ENCODE data around the gene CTCF.

CTCF gene

DNA sequence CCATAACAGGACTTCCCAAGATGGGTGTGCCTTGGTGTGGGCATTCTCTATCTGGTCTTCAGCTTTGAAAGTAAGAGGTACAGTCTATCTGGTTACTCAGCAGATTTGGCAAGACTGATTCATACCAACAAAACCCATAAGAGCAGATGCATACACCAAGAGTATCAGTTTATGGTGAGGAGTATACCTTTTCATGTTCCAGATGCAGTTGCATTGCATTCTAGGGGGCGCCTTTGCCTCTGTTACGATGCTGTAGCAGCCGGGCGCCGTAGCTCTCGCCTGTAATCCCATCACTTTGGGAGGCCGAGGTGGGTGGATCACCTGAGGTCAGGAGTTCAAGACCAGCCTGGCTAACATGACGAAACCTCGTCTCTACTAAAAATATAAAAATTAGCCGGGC, 51.5 kb downstream of the CTCF start:
- no peak for DNase-seq

DNA sequence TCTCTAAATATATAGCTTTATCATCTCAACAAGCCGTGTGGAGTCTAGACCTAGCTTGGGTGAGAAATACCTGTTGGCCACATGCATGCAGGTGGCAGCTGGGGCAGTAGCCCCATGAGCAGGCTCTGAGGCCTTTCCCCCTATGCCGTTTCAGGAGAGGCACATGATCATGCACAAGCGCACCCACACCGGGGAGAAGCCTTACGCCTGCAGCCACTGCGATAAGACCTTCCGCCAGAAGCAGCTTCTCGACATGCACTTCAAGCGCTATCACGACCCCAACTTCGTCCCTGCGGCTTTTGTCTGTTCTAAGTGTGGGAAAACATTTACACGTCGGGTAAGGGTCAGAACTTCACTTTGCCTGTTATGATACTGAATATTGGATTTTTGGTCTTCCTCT, 65.9 kb downstream of the CTCF start:
- no peak for DNase-seq

DNA sequence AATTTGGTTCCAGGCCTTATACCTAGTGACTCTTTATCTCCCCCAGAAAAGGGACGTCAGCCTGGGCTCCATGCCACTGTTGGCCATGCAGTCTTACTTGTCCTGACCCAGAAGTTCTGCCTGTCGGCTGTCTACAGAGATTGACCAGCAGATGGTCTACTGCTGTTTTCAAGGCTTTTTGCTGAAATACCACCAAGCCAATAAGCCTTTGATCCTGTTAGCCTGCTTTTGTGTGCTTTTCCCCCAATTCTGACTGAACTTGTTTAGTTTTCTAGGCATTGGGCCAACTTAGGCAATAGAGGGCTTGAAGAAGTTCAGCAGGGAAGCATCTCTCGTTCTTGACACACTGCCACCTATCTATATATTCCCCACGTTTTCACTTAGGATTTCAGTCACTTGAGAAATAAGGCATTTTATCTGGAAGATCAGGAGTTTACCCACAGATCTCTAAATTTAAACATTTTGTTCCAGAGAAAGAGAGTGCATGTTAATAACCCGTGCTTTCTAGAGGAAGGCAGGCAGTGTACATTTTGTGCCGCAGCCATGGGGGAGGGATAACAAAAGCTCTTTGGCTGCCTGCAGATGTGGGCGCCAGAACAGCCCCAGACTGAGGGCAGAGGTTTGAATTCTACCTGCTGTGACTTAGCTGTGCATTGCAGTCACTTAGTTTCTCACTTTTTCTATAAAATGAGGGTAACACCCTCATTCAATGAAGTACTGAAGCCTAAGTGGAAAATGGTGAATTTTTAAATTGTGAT, 70.3 kb downstream of the CTCF start:
- DNase-seq: no peak

DNA sequence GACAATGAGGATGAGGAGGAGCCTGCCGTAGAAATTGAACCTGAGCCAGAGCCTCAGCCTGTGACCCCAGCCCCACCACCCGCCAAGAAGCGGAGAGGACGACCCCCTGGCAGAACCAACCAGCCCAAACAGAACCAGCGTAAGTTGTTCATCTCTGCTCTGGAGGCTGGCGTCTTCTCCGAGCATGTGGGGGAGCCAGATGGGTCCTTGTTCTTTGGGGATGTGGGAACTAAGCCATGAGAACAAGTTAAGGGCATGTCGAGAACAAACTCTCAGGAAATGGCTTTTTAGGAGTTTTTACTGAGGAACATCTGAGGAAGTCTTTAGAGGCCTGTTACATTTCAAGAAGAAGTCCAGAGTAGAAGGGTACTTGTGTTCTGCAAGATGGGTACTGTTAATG, 74.4 kb downstream of the CTCF start:
- no peak for DNase-seq

DNA sequence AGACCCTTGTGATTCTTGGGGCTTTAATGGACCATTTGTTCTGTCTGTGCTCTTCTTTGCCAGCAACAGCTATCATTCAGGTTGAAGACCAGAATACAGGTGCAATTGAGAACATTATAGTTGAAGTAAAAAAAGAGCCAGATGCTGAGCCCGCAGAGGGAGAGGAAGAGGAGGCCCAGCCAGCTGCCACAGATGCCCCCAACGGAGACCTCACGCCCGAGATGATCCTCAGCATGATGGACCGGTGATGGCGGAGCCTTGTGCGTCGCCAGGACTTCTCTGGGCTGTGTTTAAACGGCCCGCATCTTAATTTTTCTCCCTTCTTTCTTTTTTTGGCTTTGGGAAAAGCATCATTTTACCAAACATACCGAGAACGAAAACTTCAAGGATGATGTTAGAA, 75.3 kb downstream of the CTCF start:
- DNase-seq: no peak

DNA sequence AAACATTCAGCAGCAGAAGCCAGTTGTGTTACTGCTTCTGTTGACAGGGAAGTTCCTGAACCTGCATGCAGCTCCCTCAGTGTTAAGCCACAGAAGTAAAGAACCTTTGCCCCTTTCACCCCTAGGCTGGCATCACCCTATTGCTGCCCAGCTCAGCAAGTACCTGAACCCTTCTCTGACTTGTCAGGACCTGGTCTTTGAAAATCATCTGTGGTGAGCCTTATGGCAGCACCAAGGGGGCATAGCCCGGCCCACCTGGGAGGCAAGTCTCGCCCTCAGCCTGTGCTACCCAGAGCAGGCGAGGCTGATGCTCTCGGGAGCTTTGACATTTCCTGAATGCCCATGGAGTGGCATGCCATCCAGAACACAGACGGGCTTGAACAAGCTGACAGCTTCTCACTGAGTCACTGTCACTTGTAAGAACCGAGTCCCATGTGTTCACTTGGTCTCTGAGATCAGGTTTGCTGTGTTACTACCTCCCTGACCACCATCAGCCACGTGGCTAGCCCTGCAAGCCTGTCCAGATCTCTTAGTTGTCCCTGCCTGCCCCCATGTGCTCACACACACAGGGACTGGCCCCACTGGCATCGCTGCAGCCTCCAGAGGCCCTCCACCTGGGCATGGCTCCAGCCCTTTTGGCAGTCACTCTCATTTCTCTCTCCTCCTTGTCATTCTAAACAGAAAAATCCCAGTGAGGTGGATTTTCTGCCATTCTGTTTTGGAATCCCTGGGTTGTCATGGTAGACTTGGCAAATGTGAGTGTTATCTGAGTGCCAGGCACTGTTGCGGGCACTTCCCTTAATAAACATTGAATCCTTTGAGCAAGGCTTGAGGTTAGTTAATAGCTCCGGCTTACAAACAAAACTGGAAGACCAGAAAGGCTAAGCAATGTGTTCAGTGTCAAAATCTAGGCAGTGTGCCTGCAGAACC, 79.7 kb downstream of the CTCF start:
- DNase-seq: no peak

DNA sequence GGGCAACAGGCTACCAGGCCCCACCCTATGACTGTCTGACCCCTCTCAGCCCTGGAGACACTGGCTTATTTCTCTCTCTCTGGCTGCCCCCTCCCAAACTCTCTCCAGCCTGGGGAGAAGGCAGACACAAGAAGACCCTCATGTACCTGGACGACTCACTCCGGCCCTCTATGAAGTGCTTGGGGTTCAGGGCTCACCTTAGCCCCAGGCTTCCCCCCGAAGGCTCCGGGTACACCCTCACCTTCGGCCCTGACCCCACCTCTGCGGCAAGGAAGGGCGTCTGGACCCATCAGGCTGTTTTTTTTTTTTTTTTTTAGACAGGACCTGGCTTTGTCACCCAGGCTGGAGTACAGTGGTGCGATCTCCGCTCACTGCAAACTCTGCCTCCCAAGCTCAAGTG, 81.7 kb downstream of the CTCF start:
- no peak for DNase-seq

DNA sequence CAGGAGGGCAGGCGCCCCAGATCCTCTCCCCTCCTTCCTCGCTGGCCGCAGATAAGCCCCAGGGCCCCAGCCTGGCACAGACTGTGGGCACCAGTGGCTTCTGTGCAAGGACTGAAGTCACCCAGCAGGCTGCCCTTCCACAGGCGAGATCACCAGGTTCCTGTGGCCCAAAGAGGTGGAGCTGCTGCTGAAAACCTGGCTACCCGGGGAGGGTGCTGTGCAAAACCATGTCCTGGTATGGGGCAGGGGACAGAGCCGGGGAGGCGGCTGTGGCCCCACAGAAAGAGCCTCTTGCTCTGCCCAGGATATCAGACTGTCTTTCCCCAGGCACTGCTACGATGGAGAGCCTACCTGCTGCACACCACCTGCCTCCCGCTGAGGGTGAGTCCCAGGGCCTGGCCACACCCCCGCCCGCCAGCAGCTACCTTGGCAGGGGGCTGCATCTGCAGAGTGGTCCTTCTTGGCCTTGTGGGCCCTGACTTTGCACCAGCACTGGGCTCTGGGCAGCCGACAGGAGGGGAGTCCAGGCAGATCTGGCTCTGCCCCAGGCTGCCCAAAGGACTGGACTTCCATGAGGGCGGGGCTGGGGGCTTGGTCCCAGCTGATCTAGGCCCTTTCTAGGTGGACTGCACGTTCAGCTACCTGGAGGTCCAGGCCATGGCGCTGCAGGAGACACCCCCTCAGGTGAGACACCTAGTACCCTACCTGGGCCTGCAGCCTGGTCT, 83.2 kb downstream of the CTCF start:
- no peak for DNase-seq

DNA sequence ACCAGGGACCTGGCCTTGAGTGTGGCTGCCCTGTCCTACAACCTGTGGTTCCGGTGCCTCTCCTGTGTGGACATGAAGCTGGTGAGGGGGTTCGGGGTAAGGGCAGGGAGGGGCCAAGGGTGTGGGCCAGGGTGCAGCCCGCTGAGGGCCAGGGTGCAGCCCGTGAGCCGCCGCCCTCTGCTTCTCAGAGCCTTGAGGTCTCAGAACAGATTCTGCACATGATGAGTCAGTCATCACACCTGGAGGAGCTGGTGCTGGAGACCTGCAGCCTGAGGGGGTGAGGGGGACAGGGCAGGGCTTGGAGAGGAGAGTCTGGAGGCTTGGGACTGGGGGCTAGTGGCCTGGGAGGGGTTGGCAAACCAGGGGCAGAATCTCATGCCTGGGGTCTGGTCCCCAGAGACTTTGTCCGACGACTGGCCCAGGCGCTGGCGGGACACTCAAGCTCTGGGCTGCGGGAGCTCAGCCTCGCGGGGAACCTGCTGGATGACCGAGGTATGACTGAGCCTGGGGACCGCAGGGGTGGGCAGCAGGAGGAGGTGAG, 84.9 kb downstream of the CTCF start:
- DNase-seq: no peak

DNA sequence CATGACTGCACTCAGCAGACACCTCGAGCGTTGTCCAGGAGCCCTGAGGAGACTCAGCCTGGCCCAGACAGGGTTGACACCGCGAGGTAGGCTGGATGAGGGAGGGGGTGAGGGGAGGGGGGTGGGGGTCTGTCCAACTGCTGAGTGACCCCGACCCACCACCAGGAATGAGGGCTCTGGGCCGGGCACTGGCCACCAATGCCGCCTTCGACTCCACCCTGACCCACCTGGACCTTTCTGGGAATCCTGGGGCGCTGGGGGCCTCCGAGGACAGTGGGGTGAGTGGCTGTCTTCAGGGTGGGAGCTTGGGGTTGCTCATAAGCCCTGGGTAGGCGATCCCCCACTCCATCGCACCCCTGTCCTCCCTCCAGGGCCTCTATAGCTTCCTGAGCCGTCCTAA, 85.4 kb downstream of the CTCF start:
- no peak for DNase-seq

DNA sequence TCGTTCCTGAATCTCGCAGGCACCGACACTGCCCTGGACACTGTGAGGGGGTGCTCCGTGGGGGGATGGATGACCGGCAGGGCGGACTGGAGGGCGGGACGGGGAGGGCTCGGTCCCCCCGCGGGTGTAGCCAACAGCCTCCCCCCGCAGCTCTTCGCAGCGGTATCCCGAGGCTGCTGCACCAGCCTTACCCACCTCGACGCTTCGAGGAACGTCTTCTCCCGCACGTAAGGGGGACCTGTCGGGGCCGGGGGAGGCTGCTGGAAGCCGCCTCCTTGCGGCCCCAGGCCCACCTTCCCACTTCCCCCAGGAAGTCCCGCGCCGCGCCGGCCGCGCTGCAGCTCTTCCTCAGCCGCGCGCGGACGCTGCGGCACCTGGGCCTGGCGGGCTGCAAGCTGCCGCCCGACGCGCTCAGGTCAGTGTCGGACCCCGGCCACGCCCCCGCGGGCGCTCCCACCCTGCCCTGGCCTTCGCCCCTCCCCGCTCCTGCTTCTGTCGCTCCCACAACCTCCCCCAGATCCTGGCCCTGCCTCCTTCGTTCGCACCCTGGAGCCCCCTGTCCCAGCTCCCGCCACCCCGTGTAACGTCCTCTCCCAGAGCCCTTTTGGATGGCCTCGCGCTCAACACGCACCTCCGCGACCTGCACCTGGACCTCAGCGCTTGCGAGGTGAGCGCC, 85.9 kb downstream of the CTCF start:
- DNase-seq: no peak

DNA sequence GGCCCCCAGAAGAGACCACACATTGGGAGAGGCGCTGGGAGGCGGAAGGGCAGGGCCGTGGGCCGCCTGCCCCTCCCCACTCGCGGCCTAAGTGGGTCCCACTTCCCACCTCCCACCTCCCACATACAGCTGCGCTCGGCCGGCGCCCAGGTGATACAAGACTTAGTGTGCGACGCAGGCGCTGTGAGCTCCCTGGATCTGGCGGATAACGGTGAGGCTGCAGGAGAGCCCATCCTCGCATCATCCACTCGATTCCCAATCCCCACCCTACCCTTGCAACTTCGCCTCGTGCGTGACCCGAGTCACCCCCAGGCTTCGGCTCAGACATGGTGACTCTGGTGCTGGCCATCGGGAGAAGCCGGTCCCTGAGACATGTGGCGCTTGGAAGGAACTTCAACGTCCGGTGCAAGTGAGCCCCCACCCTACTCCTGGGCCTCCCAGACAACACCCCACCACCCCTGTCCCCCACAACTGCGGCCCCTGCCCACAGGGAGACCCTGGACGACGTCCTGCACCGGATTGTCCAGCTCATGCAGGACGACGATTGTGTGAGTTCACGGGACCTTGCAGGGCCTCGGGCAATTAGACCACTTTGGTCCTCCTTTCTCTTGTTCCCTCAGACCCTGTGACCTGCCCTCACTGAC, 86.6 kb downstream of the CTCF start:
- DNase-seq: no peak

DNA sequence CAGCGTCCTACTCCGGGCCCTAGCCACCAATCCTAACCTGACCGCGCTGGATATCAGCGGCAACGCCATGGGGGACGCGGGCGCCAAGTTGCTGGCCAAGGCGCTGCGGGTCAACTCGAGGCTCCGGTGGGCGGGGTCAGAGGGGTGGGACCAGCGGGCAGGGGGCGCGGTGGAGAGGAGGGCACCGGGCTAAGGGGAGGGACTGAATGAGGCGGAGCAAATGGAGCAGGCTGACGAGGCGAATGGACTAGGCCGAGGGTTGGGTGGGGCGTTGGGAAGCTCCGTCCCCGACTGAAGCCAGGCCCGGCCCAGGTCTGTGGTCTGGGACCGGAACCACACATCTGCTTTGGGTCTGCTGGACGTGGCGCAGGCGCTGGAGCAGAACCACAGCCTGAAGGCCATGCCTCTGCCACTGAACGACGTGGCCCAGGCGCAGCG, 87.2 kb downstream of the CTCF start:
- DNase-seq: no peak

DNA sequence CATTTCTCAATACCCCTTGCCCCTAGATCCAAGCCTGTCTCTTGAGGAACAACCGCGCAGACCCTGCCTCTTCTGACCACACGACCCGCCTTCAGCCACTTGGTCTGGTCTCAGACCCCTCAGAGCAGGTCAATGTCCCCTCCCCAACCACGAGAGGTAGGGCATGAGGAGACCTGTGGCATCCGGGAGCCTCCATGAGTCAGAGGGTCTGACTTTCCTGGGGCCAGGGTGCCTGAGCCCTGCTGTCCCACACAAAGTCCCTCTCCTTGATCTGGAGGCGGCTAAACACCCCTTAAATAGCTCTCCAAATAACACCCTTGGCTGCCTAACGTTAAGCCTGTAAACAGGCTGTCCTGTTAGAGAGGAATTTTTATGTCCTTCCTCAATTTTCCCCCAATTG, 87.7 kb downstream of the CTCF start:
- DNase-seq: no peak

DNA sequence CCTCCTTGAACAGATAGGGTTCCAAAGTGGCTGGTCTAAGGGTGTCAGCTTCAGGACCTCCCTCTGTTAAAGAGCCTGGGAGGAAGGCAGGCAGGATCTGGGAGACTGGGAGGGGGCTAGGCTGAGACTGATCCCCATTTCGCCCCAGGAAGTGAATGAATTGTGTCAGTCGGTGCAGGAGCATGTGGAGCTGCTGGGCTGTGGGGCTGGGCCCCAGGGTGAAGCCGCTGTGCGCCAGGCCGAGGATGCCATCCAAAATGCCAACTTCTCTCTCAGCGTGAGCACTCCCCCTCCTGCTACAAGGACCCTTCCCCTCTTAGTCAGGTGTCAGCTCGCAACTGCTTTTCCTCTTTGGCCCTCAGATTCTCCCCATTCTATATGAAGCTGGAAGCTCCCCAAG, 88.7 kb downstream of the CTCF start:
- no peak for DNase-seq

DNA sequence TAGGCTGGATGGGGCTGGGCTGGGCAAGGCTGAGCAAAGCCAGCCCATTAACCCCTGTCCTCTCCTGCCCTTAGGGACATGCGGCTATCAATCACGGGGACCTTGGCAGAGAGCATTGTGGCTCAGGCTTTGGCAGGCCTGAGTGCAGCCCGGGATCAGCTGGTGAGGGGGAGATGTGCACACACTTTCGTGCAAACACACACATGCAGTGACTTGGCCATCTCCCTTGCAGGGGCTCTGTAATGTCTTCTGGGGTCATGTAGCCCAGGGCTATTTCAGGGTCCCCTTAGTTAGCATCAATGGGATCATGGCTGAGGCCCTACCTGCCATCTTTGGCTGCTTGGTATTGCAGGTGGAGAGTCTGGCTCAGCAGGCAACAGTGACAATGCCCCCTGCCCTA, 89.5 kb downstream of the CTCF start:
- no peak for DNase-seq

DNA sequence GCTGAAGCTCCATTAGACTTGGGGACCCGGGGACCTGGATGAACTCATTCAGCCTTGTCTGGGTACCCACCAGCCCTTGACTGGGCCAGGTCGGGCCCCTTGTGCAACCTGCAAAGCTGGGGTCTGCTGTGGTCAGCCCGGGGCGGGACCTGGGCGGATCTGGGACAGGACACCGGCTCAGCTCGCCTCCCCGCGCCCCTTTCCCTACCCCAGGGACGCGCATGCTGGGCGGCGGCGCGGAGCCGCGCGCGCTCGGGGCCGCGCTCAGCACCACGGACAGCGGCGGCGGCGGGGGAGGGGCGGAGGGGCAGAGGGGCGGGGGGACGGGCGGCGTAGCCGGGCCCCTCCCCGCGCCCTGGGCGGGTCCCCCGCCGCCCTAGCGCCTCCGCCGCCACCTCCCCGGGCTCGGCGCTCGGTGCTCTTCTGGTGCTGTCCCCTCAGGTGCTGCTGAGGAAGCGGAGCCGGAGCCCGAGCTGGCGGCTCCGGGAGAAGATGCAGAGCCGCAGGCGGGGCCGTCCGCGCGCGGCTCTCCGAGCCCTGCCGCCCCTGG, 90.3 kb downstream of the CTCF start:
- no peak for DNase-seq

DNA sequence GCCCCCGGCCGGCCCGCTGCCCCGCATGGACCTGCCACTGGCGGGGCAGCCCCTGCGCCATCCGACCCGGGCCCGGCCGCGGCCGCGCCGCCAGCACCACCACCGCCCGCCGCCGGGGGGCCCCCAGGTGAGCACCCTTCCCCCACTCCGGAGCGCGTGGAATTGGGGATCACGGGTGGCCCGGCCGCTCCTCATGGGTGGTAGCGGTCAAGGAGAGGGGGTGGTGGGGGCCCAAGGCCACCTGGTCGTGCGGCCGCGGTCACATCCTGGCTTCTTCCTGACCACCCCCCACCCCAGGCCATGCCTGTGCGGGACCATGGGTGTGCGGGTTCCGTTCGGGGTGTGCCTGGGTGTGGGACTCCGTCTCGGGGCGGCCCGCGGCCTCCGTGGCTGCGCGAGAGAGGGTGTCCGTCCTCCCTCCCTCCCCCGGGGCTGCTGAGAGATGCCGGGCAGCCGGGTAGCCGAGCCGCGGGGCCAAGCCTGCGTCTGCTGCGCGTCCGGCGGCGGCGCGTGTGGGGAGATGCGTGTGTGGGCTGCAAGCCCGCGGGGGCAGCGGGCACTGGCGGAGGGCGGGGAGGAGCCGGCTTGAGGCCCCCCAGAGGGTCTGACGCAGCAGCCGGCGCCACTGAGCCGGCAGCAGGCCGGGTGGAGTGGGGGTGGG, 90.9 kb downstream of the CTCF start:
- no peak for DNase-seq

DNA sequence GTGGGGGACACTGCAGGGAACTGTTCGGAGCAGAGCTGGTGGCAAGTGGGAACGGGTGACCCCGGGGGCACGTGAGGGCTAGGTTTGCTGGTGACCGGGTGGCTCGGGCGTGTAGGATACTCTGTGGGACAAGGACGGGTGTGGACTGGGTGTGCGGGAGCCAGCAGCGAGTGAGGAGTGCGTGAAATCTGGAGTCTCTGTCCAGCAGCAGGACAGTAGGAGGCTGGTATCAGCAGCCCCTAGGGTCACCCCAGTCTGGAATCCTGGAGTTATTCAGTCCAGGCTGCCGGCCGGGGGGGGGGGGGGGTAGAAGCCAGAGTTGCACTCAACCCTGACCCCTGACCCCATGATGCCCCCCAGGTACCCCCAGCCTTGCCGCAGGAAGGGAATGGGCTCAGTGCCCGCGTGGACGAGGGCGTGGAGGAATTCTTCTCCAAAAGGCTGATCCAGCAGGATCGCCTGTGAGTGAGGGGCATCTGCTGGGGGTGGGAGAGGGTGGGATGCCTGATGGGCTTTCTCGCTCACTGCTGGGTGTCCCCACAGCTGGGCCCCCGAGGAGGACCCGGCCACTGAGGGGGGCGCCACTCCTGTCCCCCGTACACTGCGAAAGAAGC, 91.6 kb downstream of the CTCF start:
- no peak for DNase-seq

DNA sequence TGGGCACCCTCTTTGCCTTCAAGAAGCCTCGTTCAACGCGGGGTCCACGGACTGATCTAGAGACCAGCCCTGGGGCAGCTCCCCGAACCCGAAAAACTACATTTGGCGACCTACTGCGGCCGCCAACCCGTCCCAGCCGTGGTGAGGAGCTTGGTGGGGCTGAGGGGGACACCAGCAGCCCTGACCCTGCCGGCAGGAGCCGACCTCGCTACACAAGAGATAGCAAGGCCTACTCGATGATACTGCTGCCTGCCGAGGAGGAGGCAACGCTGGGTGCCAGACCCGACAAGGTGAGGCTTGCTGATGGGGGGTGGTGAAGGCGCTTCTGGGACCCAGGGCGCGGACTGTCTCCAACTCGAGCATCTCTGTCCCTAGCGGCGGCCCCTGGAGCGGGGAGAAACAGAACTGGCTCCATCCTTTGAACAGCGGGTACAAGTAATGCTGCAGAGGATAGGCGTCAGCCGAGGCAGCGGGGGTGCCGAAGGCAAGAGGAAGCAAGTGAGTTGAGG, 92.1 kb downstream of the CTCF start:
- no peak for DNase-seq

DNA sequence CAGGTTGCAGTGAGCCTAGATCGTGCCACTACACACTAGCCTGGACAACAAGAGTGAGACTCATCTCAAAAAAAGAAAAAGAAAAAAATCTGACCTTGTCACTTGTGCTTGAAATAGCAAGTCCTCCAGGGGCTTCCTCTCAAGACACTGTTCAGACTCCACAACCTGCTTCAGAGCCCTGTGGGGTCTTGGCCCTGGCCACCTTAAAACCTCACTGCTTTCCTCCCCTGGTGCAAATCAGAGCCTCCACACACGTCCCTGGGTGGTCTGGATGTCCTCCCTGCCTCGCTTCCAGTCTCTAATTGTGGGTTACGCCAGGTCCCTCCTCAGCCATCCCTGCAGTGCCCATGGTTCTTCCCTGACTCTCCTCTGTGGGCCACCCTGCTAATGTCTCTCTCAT, 93.0 kb downstream of the CTCF start:
- DNase-seq: no peak

Data from inflammatory macrophage treated with lipopolysaccharide for 1 hour (primary cell).